ENCODE measurements around the gene BICC1.

- TF ChIP-seq CTCF (IDR thresholded peaks at IDR 0.05 in 8 of 11, conservative IDR thresholded peaks at IDR 0.05 in 3 of 11) (no peak), POLR2A (IDR thresholded peaks at IDR 0.05) (no peak), POLR2AphosphoS5 (IDR thresholded peaks at IDR 0.05) (no peak)
Observed at GRCh38 chr10:58672845-58673244, 160.2 kb downstream of the BICC1 start.

All from spleen (tissue), 7 donors.